Caco-2 (cell line): ENCODE measurements around the gene PROM2. TPM values are rescaled to one million over a fixed set of nuclear protein-coding genes. Genes with fewer than 3 reads are reported as not detected.

ENCODE experiments used
- BruUV-seq: library from RNA; stranded (reverse); fragments of 400-500 nt; replicated peaks from 2 replicates; lab custom pipeline; 2021; lab: Mats Ljungman, UMichigan
- CTCF ChIA-PET: fragments of 300-600 bp; sonication (Branson Sonifier 250); formaldehyde crosslinking; loops from one replicate; lab custom pipeline; 2022; ENCODE audit warnings: antibody characterized with exemption; lab: Charles Lee
- POLR2A ChIA-PET: fragments of 300-600 bp; sonication (Branson Sonifier 250); formaldehyde crosslinking; loops from one replicate; lab custom pipeline; 2022; ENCODE audit warnings: antibody characterized with exemption; lab: Charles Lee
- DNase-seq, 2 experiments: peaks; one replicate each; pipeline versions ENCODE4 v3.0.0 to v3.0.0-alpha.2; 2020 to 2022
- H3K27me3 ChIP-seq: replicated peaks from 2 replicates; pipeline ENCODE4 v1.6.0; 2011; ENCODE audit warnings: low read length; ENCODE audit not compliant: control insufficient read depth, insufficient read depth
- H3K36me3 ChIP-seq: 2 replicates; pipeline ENCODE4 v1.5.1; 2011; ENCODE audit warnings: low read length; ENCODE audit not compliant: control insufficient read depth, insufficient read depth
- H3K4me1 ChIP-seq: fragments of 250-450 bp; sonication (Bioruptor Pico); 2 replicates; pipeline ENCODE4 v1.5.1; 2020; ENCODE audit warnings: mild to moderate bottlenecking
- H3K4me3 ChIP-seq: 2 replicates; pipeline ENCODE4 v1.5.1; 2011; ENCODE audit warnings: low read depth, mild to moderate bottlenecking, control low read depth, low read length
- H3K9me3 ChIP-seq: fragments of 250-450 bp; sonication (Bioruptor Pico); 2 replicates; pipeline ENCODE4 v1.5.1; 2020; ENCODE audit warnings: mild to moderate bottlenecking, moderate library complexity
- H3K27ac Mint-ChIP-seq: one replicate; pipeline ENCODE4 v1.8.0; 2022; ENCODE audit warnings: mixed read lengths; ENCODE audit not compliant: unreplicated experiment
- H3K27me3 Mint-ChIP-seq: one replicate; pipeline ENCODE4 v1.8.0; 2022; ENCODE audit warnings: mixed read lengths; ENCODE audit not compliant: insufficient read depth, unreplicated experiment
- H3K36me3 Mint-ChIP-seq: one replicate; pipeline ENCODE4 v1.8.0; 2022; ENCODE audit warnings: mild to moderate bottlenecking, mixed read lengths; ENCODE audit not compliant: insufficient read depth, unreplicated experiment
- H3K4me1 Mint-ChIP-seq: one replicate; pipeline ENCODE4 v1.8.0; 2022; ENCODE audit warnings: low read depth, mixed read lengths; ENCODE audit not compliant: unreplicated experiment
- H3K4me3 Mint-ChIP-seq: one replicate; pipeline ENCODE4 v1.8.0; 2022; ENCODE audit warnings: mild to moderate bottlenecking, moderate library complexity, mixed read lengths; ENCODE audit not compliant: unreplicated experiment
- H3K9me3 Mint-ChIP-seq: one replicate; pipeline ENCODE4 v1.8.0; 2022; ENCODE audit warnings: mixed read lengths; ENCODE audit not compliant: unreplicated experiment
- CTCF ChIP-seq, 2 experiments: fragments of 200-600 bp in 1 of 2; IDR thresholded peaks; 1 replicate in 1 of 2; 2 replicates in 1 of 2; pipeline versions ENCODE4 v1.5.1 to v1.8.0; 2011 to 2022; ENCODE audit warnings: antibody characterized with exemption in 1 of 2, control low read depth in 1 of 2, inconsistent platforms in 1 of 2, low read depth in 1 of 2, low read length in 1 of 2, mild to moderate bottlenecking in 1 of 2, moderate library complexity in 1 of 2; ENCODE audit not compliant: insufficient read depth in 1 of 2, severe bottlenecking in 1 of 2, unreplicated experiment in 1 of 2
- intact Hi-C: fragments of 100-400 bp; cut with micrococcal nuclease; formaldehyde crosslinking; loops from one replicate; pipeline ENCODE4 v1.10.0; 2022; ENCODE audit not compliant: unreplicated experiment
- total RNA-seq: library from RNA; stranded (reverse); gene quantifications from 2 replicates; pipeline ENCODE4 v1.2.3, GENCODE V29; 2022

The PROM2 gene
- total RNA-seq, 1 experiment from 2014 or later, result 0.82 TPM

- no peaks in the 10 kb centered on the region for H3K27me3 ChIP-seq
- Mint-ChIP-seq H3K4me1 (no peaks in the 10 kb centered on the region), H3K9me3 (no peaks in the 10 kb centered on the region), H3K36me3 (no peaks in the 10 kb centered on the region), H3K27me3 (peaks cover 6% of the 10 kb centered on the region), H3K27ac (no peak overlapping the region), H3K4me3 (no peak overlapping the region)
- no peaks in the 10 kb centered on the region for H3K4me1 ChIP-seq
- H3K4me3 ChIP-seq, result no peak overlapping the region
- no TSS peak for BruUV-seq
- POLR2A ChIA-PET, result no interaction called here
- H3K9me3 ChIP-seq, result no peaks in the 10 kb centered on the region
- no peaks in the 10 kb centered on the region for H3K36me3 ChIP-seq
- intact Hi-C loops, result no loop called here
- CTCF ChIA-PET, result no interaction called here
- no peak for DNase-seq
- no peak for TF ChIP-seq CTCF (IDR thresholded peaks at IDR 0.05; ENCODE audit: insufficient read depth in 1 of 2, low read depth in 1 of 2, low read length in 1 of 2, severe bottlenecking in 1 of 2, unreplicated experiment in 1 of 2)
These were observed 58.8 kb downstream of the PROM2 start for GRCh38 chr2:95333056-95333455.

- TF ChIP-seq CTCF (IDR thresholded peaks at IDR 0.05; ENCODE audit: insufficient read depth in 1 of 2, low read depth in 1 of 2, low read length in 1 of 2, severe bottlenecking in 1 of 2, unreplicated experiment in 1 of 2), result no peak
- no peak overlapping the region for H3K4me3 ChIP-seq
- no peaks in the 10 kb centered on the region for H3K27me3 ChIP-seq
- Mint-ChIP-seq H3K9me3 (no peaks in the 10 kb centered on the region), H3K27me3 (peaks cover 6% of the 10 kb centered on the region), H3K4me1 (no peaks in the 10 kb centered on the region), H3K36me3 (no peaks in the 10 kb centered on the region), H3K27ac (no peak overlapping the region), H3K4me3 (no peak overlapping the region)
- DNase-seq, result no peak
- no peaks in the 10 kb centered on the region for H3K36me3 ChIP-seq
- H3K9me3 ChIP-seq, result no peaks in the 10 kb centered on the region
- intact Hi-C loops, result no loop called here
- no TSS peak for BruUV-seq
- ChIA-PET CTCF (no interaction called here), POLR2A (no interaction called here)
- H3K4me1 ChIP-seq, result no peaks in the 10 kb centered on the region
These were observed 59.7 kb downstream of the PROM2 start for GRCh38 chr2:95333888-95334338.

- no peak for DNase-seq
- ChIA-PET CTCF (no interaction called here), POLR2A (no interaction called here)
- intact Hi-C loops, result no loop called here
- no peak overlapping the region for H3K4me3 ChIP-seq
- H3K4me1 ChIP-seq, result no peaks in the 10 kb centered on the region
- Mint-ChIP-seq H3K27me3 (peaks cover 6% of the 10 kb centered on the region), H3K4me1 (no peaks in the 10 kb centered on the region), H3K9me3 (no peaks in the 10 kb centered on the region), H3K4me3 (no peak overlapping the region), H3K27ac (no peak overlapping the region), H3K36me3 (no peaks in the 10 kb centered on the region)
- no TSS peak for BruUV-seq
- H3K9me3 ChIP-seq, result no peaks in the 10 kb centered on the region
- H3K36me3 ChIP-seq, result no peaks in the 10 kb centered on the region
- no peaks in the 10 kb centered on the region for H3K27me3 ChIP-seq
- TF ChIP-seq CTCF (IDR thresholded peaks at IDR 0.05; ENCODE audit: insufficient read depth in 1 of 2, low read depth in 1 of 2, low read length in 1 of 2, severe bottlenecking in 1 of 2, unreplicated experiment in 1 of 2), result no peak
These were observed 60.8 kb downstream of the PROM2 start for GRCh38 chr2:95334916-95335641.
